HG03064 (cell line): ENCODE measurements around the gene TBK1.
"Not testable (repeated sequence)": the region's sequence is repeated elsewhere in the genome, so short reads cannot be mapped to it uniquely, and the experiment has no call there.

ENCODE experiments used
- ATAC-seq: cut with Tn5 transposase; IDR thresholded peaks from one replicate; pipeline ENCODE4 v1.9.1; 2021; ENCODE audit warnings: low read depth; ENCODE audit not compliant: unreplicated experiment

The TBK1 gene

DNA sequence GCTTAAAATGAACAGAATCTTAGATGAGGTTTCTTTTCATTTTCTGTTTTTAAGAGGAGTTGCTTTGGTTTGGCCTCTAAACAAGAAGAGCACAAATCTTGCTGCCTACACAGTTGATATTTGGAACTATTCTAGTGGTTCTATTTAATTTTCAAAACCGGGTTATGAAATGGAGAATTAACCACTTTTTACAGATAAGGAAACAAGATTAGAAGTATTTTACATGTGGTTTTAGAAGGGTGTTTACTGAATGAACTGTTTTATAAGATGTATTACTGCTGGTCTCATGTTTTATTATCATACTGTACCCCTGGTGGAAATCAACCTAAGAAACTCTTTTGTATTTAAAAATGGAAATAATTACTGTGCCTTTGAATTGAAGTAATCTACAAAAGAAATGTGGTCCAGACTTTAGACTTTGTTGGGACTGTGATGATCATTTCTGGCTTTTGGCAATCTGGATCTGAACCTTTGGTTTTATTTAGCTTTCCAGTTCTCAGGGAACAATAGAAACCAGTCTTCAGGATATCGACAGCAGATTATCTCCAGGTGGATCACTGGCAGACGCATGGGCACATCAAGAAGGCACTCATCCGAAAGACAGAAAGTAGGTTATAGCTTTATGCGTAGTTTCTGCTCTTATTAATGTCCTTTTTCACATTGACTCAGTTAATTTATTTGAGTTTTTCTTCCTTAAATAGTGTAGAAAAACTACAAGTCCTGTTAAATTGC lies 43.2 kb downstream of the TBK1 start:
- no peak for ATAC-seq

DNA sequence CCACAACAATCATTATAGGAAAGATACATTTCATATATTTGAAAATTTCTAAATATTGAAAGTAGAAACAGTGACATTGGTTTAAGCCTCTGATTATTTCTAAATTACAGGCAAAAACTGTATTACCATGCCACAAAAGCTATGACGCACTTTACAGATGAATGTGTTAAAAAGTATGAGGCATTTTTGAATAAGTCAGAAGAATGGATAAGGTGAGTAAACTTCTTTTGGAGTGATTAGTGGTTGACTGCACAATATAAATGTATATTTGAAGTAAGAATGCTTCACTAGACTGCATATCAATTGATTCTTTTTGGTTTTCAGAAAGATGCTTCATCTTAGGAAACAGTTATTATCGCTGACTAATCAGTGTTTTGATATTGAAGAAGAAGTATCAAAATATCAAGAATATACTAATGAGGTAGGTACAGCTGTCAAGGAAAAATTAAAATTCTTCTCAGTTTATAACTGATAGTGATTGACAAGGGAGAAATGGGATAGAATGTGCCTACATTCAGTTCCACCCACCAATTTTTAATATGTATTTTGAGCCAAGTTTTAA lies 45.0 kb downstream of the TBK1 start:
- ATAC-seq: no peak

DNA sequence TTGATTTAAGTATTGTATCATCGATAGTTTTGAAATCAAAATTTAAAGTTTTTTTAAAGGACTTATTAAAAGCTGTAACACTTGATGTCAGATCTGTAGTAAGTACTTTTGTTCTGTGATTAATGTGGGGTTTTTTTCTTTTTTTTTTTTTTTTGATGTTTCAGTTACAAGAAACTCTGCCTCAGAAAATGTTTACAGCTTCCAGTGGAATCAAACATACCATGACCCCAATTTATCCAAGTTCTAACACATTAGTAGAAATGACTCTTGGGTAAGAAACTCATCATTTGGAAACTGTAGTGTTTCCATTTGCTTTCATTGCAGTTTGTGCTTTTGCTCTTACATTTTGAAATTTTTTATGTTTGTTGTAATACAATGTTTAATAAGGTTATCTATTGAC lies 45.6 kb downstream of the TBK1 start:
- ATAC-seq: no peak

GRCh38 chr12:64497903-64498302 lies 46.0 kb downstream of the TBK1 start:
- ATAC-seq: no peak

- no peak for ATAC-seq
These were observed 48.5 kb downstream of the TBK1 start for GRCh38 chr12:64500394-64500793.

GRCh38 chr12:64501486-64501885 lies 49.6 kb downstream of the TBK1 start:
- no peak for ATAC-seq

DNA sequence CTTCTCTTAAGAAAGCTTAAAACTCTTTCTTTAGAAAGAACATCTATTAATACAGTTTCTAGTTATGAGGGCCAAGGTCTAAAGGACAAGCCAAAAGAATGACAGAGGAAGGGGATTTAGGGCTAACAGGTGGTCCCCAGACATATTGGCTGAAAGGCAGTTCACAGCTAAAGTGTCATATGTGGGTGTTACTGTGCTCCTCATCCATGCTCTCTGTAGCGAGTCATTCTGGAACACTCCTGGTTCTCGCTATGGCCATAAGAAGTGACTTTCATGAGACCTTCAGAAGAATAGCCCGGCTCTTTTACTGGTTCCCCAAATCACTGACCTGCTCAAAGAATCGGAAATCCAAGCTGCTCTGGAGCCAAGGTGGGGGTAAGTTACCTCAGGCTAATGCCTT lies 55.0 kb downstream of the TBK1 start:
- ATAC-seq: no peak

DNA sequence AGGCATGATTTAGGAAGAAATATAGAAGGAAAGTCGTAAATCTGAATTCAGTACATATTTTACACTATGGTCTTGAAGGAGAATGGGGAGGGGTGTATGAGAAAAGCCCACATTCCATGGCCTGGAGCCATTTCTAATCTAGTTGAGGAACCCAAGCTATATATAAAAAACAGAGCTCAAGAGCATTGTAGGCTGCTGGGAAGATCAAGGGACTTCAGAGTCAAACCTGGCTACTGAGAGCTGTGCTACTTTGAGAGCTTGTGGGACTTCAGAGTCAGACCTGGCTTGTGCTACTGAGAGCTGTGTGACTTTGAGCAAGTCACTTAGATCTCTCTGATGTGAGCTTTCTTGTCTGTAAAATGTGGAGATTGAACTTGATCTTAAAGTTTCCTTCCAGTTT lies 58.7 kb downstream of the TBK1 start:
- ATAC-seq: no peak

- no peak for ATAC-seq
These were observed 66.5 kb downstream of the TBK1 start for GRCh38 chr12:64518396-64518795.

DNA sequence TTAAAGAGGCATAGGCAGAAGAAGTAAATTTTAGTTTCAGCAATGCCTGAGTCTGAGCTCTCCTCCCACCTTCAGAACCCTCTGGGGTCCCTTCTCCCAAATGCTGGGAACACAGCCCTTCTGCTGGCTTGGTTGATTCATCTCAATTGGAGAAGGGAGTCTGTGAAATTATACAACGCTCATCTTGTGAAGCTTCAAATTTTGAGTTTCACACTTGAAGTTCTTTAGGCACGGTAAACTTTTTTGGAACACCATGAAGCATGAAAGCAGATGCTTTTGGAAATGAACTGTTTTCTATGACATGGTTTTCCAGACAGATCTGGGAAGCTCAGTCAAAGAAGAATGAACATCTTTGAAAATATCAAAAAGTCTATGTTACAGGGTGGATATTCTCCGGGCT lies 69.9 kb downstream of the TBK1 start:
- no peak for ATAC-seq

DNA sequence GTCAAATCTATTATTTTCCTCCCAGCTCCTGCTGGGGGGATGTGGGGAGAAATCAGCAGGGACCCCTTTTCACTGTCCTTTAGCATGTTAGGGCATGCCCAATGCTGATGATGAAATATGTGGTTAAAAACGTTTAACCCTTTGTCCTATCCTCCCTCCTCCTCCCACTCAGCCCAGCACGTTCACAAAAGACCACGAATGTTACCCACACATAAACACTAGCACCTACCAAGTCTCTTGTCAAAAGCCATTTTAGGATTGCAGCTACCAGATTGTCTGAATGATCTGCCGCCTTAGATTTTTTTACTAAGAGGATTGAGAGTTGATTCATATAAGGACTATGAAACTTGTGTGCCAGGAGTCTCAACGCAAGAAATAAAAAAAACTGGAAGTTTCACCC lies 70.4 kb downstream of the TBK1 start:
- no peak for ATAC-seq

DNA sequence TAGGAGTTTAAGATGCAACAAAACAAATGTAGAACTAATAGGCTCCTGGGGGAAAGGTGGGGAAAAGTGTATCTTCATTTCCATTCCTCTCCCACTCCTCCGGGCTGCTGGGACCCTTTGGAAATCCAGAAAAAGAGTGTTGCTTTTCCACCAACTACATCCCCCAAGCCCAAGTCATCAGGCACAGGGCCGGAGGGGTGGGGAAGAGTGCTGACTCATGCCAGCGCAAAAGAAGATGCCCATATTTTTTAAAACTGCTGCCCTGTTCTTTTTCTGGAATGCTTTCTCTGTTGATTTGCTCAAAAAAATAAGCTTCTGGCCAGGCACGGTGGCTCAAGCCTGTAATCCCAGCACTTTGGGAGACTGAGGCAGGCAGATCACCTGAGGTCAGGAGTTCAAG lies 70.9 kb downstream of the TBK1 start:
- no peak for ATAC-seq

- not testable (repeated sequence) for ATAC-seq
These were observed 71.9 kb downstream of the TBK1 start for GRCh38 chr12:64523565-64524444.

DNA sequence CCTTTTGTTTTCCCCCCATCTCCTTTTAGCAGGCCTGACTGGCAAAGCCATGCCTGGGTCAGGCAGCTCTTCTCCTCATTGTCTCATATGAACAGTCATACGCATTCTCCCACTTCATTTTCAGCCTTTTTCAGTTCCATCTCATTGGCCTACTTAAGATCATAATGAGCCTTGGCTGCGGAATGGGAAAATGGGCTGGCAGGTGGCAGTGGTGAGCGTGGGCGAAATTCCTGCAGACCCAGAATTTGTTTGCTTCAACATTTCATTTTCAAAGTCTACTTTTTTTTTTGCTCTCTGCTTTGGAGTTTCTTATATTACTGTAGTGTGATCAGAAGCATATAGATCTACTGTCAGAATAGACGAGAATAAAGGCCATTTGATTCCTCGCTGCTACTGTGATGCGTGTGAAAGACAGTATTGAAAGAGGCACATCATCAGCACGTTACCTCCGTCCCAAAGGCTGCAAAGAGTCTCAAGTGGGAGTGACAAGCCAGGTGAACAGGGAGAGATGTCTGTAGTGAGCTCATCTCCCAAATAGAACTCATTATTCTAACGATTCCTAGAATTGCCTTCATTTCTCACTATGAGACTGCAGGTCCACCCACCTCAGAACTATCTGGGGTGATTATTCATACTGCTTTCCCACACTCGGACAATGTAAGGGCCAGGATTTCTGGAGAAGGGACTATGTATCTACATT lies 73.7 kb downstream of the TBK1 start:
- no peak for ATAC-seq

DNA sequence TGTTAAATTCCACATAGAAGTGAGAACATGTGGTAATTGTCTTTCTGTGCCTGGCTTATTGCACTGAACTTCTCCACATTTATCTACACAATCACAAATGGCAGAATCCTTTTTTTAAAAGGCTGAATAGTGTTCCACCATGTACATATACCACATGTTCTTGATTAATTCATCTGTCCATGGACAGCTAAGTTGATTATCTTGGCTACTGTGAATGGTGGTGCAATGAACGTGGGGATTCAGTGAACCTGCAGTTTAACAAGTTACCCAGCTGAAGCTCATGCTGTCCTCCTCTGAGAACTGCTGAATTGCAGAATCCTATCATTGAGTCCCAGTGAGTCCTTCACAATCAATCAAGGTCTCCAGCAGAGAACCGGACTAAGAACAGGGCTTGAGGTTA lies 74.9 kb downstream of the TBK1 start:
- no peak for ATAC-seq

DNA sequence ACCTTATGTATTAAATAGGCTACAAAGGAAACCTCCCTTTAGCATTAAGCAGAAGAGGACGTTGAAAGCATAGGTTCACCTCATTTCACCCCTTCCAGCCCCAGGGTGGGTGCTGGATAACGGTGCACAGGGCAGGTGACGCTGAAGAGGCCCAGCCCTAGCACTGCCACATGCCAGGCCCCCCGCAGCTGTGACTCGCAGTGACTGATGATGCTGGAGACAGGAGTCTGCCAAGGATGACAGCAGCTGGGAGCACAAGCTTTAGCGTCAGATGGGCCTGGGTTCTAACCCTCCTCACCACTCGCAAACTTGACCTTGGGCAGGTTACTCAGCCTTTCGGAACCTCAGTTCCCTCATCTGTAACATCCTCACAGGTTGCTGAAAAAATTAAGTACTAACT lies 76.7 kb downstream of the TBK1 start:
- ATAC-seq: no peak

DNA sequence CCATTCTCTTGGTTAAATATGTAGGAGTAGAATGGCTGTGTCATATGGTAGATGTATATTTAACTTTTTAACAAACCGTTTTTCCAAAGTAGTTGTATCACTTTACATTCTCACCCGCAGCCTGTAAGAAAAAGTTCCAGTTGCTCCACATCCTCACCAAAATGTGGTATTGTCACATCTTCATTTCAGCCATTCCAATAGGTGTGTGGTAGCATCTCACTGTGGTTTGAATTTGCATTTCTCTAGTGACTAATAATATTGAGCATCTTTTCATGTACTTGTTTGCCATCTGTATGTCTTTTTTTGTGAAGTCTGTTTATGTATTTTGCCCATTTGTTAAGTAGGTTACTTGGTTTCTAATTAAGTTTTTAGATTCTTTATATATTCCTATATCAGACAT lies 78.6 kb downstream of the TBK1 start:
- no peak for ATAC-seq

GRCh38 chr12:64531665-64532334 lies 79.9 kb downstream of the TBK1 start:
- no peak for ATAC-seq

DNA sequence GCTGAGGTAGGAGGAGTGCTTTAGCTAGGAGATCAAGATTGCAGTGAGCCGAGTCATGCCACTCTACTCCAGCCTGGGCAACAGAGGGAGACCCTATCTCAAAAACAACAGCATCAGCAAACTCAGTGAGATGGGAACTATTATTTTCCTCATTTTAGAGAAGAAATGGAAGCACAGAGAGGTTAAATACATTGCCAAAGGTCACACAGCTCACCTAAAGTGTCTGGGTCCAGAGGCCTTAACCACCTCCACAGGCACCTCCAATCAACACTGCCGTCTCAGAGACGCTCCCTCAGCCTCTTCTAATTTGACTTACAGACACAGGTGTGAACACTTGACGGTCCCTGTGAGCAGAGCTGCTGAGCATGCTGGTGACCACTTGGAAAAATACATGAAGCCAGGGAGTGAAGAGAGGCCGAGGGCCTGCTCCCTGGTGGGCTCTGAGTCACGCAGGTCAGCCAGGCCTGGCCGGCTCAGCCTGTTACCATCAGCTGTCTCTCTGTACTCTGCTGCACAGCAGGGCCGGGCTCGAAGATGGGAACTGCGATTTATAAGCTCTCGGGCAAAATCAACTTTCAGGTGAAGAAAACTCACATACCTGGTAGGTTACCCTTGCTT lies 80.9 kb downstream of the TBK1 start:
- no peak for ATAC-seq

DNA sequence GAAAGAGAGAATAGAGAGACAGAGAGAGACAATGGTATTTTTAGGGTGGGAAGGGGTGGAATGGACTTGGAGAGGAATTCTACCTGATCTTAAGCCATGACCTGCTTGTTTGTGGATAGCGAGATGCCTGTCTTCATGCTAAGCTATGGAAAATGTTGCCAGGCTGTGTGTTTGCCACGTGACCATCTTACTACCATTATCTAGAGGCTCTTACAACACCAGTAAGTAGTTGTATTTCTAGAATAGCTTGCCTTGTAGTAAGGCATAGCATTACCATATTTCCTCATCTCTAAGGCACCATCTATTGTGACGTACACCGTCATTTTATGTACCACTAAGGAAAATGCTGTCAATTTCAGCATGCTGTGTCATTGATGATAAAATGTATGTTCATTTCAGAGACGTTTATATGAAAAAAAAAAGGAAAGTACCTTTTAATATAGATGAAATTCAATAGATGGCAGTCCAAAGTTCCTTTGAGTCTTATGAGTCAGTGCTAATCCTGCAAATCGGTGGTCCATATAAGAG lies 82.8 kb downstream of the TBK1 start:
- no peak for ATAC-seq
